ENCODE results near the gene IFIT1.

Gene IFIT1

GRCh38 chr10:89391907-89392756 lies at the start of gene IFIT1:
IFIT1 (plus strand) TSS chr10:89392623; CDS start chr10:89392713, 90 bp downstream.
- TF ChIP-seq CTCF (IDR thresholded peaks at IDR 0.05; ENCODE audit: control insufficient read depth, extremely low read depth, insufficient read depth) = 0 out of 2 replicates have a peak, but pooled peaks have one; percentile 16
- peak; percentile 38 for DNase-seq (ENCODE audit: low read depth)
- peak within 1 kb of the TSS; percentile 63 for H3K4me3 ChIP-seq (ENCODE audit: low read depth, low read length)

- H3K4me3 ChIP-seq (ENCODE audit: low read depth, low read length) = no peak overlapping the region
- no peak for TF ChIP-seq CTCF (IDR thresholded peaks at IDR 0.05; ENCODE audit: control insufficient read depth, extremely low read depth, insufficient read depth)
- no peak for DNase-seq (ENCODE audit: low read depth)
These were observed 49.2 kb upstream of the IFIT1 start for GRCh38 chr10:89343089-89343767.

- TF ChIP-seq CTCF (IDR thresholded peaks at IDR 0.05; ENCODE audit: control insufficient read depth, extremely low read depth, insufficient read depth) = no peak
- no peak for DNase-seq (ENCODE audit: low read depth)
- no peak overlapping the region for H3K4me3 ChIP-seq (ENCODE audit: low read depth, low read length)
These were observed 48.3 kb upstream of the IFIT1 start for GRCh38 chr10:89344156-89344555.

GRCh38 chr10:89345367-89346000 lies 46.9 kb upstream of the IFIT1 start:
- no peak overlapping the region for H3K4me3 ChIP-seq (ENCODE audit: low read depth, low read length)
- TF ChIP-seq CTCF (IDR thresholded peaks at IDR 0.05; ENCODE audit: control insufficient read depth, extremely low read depth, insufficient read depth) = no peak
- DNase-seq (ENCODE audit: low read depth) = no peak

GRCh38 chr10:89346405-89347254 lies 45.8 kb upstream of the IFIT1 start:
- TF ChIP-seq CTCF (IDR thresholded peaks at IDR 0.05; ENCODE audit: control insufficient read depth, extremely low read depth, insufficient read depth) = no peak
- no peak for DNase-seq (ENCODE audit: low read depth)

More at GRCh38 chr10:89346405-89347254, 45.8 kb upstream of the IFIT1 start:
- H3K4me3 ChIP-seq (ENCODE audit: low read depth, low read length) = no peak overlapping the region

All from LNCaP clone FGC (cell line).